Measurements from ENCODE around the gene GLCCI1.

GLCCI1 gene

DNA sequence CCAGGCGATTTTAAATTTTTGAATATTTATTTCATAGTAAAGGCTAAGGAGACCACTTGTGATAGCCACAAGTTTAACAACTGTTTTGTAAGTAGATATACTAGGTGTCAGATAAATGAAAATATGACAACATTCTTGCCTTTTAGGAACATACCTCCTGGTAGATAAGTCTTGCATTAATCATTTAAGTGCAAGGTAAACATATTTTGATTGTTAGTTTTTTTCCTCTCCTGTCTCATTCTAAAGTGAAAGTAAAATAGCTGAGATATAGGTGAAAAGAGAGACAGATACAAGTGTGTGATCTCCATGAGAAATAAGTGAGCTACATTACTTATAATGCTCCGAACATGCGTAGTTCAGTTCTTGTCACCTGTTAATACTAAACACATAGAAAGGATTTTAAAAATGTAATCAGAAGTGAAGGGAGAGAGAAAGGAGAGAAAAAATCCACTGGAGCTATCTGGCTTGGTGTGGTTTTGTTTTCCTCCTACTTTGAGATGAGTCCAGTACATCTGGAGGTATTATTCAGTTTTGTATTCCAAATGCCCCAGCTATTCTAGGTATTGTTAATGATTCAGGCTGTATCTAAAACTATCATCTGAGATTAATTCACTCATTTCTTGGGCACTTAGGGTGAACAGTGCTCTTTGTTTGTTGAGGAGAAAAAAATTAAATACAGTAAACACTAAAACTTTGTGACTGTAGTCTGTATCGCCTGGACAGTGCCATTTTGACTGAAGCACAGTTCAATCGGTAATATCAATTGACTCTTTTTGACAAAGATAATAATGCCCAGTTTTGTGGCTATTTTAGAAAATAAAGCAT, 21.2 kb downstream of the GLCCI1 start:
- TF ChIP-seq, protein P1, sequence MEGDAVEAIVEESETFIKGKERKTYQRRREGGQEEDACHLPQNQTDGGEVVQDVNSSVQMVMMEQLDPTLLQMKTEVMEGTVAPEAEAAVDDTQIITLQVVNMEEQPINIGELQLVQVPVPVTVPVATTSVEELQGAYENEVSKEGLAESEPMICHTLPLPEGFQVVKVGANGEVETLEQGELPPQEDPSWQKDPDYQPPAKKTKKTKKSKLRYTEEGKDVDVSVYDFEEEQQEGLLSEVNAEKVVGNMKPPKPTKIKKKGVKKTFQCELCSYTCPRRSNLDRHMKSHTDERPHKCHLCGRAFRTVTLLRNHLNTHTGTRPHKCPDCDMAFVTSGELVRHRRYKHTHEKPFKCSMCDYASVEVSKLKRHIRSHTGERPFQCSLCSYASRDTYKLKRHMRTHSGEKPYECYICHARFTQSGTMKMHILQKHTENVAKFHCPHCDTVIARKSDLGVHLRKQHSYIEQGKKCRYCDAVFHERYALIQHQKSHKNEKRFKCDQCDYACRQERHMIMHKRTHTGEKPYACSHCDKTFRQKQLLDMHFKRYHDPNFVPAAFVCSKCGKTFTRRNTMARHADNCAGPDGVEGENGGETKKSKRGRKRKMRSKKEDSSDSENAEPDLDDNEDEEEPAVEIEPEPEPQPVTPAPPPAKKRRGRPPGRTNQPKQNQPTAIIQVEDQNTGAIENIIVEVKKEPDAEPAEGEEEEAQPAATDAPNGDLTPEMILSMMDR (IDR thresholded peaks at IDR 0.05) = no peak

DNA sequence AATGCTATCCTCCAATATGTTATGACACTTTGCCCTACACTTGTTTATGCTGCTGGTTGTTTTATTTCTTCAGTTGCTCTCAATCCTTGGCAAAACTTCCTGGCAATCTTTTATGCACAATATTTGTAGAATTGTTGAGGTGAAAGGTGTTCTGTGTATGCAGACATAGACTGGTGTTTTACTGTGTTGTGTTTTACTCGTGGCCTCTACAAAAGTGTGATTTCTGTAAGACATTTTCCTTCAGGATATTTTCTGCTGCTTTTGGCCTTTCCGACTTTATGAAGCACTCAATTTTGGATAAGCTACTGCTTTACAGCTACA, 21.8 kb downstream of the GLCCI1 start:
- TF ChIP-seq, protein P1 (IDR thresholded peaks at IDR 0.05) = no peak

DNA sequence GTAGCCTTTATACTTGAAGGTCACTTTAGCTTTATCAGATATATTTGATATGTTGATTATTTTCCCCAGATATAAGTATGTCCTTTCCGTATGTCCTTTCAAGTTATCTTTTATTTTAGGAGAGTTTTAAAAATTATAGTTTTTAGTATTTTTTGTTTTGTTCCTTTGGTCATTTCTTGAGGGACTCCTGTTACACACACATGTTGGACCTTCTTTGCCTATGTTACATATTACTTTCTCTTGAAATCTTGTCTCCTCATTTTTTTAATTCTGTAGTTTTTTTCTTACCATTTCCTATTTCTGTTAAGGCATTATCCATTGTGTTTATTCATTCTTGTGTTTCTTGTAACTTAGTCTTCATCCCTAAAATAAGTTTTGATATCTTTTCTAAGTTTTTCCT, 23.9 kb downstream of the GLCCI1 start:
- TF ChIP-seq, protein P1 (IDR thresholded peaks at IDR 0.05) = no peak

DNA sequence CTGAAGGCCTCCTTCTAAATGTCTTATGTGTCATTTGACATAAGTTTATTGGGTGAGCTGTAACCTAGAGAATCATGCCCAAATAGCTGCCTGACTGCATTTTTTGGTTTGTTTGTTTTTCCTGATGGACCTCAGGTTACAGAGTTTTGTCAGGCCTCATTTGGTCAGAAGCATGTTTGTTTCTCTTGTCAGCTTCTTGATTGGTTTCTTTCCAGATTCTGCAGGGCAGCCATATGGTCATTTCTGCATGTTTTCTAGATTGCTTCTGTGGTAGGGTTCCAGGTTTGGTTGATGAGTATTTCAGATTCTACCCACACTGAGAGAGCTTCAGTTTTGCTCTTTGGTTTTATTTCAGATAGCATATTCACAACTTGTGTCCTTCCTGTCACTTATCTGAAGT, 28.0 kb downstream of the GLCCI1 start:
- TF ChIP-seq, protein P1 (IDR thresholded peaks at IDR 0.05) = no peak

DNA sequence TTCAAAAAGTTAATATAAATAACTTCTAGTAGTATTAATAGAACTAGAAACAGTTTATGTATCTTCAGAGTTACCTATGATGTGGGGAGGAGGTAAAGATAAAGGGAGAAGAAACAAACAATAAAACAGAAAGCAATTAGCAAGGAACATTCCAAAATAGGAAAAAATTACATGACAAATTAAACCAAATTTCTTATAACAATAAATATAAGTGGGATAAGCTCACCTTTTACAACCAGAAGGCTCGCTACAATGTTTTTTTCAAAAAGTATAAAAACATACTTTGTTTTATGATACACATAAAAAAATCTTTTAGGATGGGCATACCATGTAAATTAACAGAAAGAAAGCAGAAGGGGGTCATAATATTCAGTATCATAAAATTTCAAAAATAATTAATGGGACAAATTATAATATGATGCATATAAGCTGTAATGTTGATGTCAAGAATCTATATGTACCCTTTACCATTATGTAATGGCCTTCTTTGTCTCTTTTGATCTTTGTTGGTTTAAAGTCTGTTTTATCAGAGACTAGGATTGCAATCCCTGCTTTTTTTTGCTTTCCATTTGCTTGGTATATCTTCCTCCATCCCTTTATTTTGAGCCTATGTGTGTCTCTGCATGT, 31.8 kb downstream of the GLCCI1 start:
- TF ChIP-seq, protein P1 (IDR thresholded peaks at IDR 0.05) = no peak

DNA sequence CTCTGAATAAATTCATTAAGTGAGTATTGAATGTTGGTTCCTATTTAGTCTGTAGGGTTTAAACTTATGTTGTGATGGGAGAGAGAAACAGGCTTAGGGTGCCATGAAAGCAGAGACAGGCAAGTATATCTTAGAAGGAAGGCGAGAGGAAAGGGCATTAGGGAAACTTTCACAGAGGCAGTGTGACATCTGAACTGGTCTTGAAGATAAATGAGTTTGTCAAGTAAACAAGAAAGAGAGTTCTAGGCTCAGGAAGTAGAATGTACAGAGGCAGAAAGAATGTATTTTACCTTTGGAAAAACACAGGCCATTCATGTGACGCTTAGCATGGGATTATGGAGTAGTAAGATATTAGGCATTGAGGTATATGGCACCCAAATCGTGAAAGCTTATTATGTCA, 34.5 kb downstream of the GLCCI1 start:
- TF ChIP-seq, protein P1 (IDR thresholded peaks at IDR 0.05) = no peak

DNA sequence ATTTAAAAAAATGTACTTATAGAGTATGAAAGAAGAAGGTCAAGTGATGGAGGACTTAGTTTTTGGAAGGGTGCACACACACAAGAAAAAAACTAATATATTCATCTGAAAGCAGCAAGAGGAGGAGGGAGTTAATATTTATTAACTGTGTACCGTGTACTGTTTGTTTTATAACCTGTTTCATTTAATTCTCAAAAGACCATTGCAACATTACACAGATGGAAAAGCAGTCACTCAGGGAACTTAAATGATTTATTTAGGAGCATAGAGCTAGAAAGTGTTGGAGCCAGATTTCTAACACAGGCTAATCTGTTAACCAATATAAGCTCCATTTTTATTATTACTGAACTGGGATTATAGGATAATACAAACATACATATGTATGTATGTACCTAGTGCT, 36.7 kb downstream of the GLCCI1 start:
- TF ChIP-seq, protein P1 (IDR thresholded peaks at IDR 0.05) = no peak
